Thymus (tissue), 11 donors: Measurements from ENCODE around the gene SLC1A3. TPM values are rescaled to one million over a fixed set of nuclear protein-coding genes. Genes with fewer than 3 reads are reported as not detected.
"Not testable (repeated sequence)": the region's sequence is repeated elsewhere in the genome, so short reads cannot be mapped to it uniquely, and the experiment has no call there.

Experiments used
- DNase-seq, 9 donors: peaks; one replicate each; pipeline ENCODE4 v3.0.0-alpha.2; 2013; ENCODE audit warnings: low spot score in 9 of 9, low read depth in 6 of 9, missing footprints in 1 of 9
- H3K27ac ChIP-seq, 2 donors: one replicate each; pipeline ENCODE4 v1.5.1; 2013; ENCODE audit warnings: control low read depth in 1 of 2, low read depth in 1 of 2, low read length in 1 of 2, mild to moderate bottlenecking in 1 of 2, moderate library complexity in 1 of 2
- H3K27me3 ChIP-seq, 2 donors: one replicate each; pipeline ENCODE4 v1.5.1; 2013; ENCODE audit warnings: low read length in 1 of 2; ENCODE audit not compliant: control insufficient read depth in 2 of 2, insufficient read depth in 1 of 2
- H3K36me3 ChIP-seq, 2 donors: one replicate each; pipeline ENCODE4 v1.5.1; 2013; ENCODE audit warnings: low read length in 1 of 2, mild to moderate bottlenecking in 1 of 2, moderate library complexity in 1 of 2; ENCODE audit not compliant: control insufficient read depth in 2 of 2, insufficient read depth in 2 of 2
- H3K4me1 ChIP-seq, 2 donors: one replicate each; pipeline ENCODE4 v1.5.1; 2013; ENCODE audit warnings: low read length in 2 of 2; ENCODE audit not compliant: control insufficient read depth in 2 of 2, insufficient read depth in 2 of 2
- H3K4me3 ChIP-seq, 2 donors: one replicate each; pipeline ENCODE4 v1.5.1; 2013; ENCODE audit warnings: low read length in 2 of 2, control low read depth in 1 of 2, mild to moderate bottlenecking in 1 of 2
- H3K9me3 ChIP-seq, 2 donors: one replicate each; pipeline ENCODE4 v1.5.1; 2013; ENCODE audit warnings: low read length in 1 of 2, mild to moderate bottlenecking in 1 of 2; ENCODE audit not compliant: control insufficient read depth in 2 of 2, insufficient read depth in 1 of 2
- WGBS: extraction: QIAGEN DNeasy Blood & Tissue Kit; methylation state at CpG from one replicate; pipeline ENCODE4 v1.1.7; 2013; 5-methylcytosine and 5-hydroxymethylcytosine counted together
- polyA plus RNA-seq: library from polyadenylated mRNA; stranded (reverse); fragments of 200-250 nt; gene quantifications from one replicate; pipeline ENCODE4 v1.2.3, GENCODE V29; 2013
- total RNA-seq: library from RNA; stranded (reverse); fragments of 120-200 nt; gene quantifications from one replicate; pipeline ENCODE4 v1.2.4, GENCODE V29; 2013
- donor health status: healthy.

Gene SLC1A3
- total and polyA plus RNA-seq, 2 donors = 2.6 to 11.8 TPM

- H3K4me1 ChIP-seq = no peaks in the 10 kb centered on the region
- no peaks in the 10 kb centered on the region for H3K27me3 ChIP-seq
- WGBS = 93% methylated on average over 2 of the region's 2 CpGs
- H3K4me3 ChIP-seq = no peak overlapping the region
- no peaks in the 10 kb centered on the region for H3K36me3 ChIP-seq
- no peak for DNase-seq
- H3K9me3 ChIP-seq = no peaks in the 10 kb centered on the region
- no peak overlapping the region for H3K27ac ChIP-seq
Observed at GRCh38 chr5:36576721-36577120, 29.7 kb upstream of the SLC1A3 start.

- not testable (repeated sequence) for H3K4me3 ChIP-seq, H3K27ac ChIP-seq, H3K27me3 ChIP-seq, H3K9me3 ChIP-seq, H3K4me1 ChIP-seq, H3K36me3 ChIP-seq, DNase-seq
Observed at GRCh38 chr5:36579858-36580257, 26.5 kb upstream of the SLC1A3 start.

GRCh38 chr5:36581070-36581469, 25.3 kb upstream of the SLC1A3 start:
- peak in 1 of 9 donors; percentile 45 for DNase-seq
- H3K9me3 ChIP-seq = no peaks in the 10 kb centered on the region
- H3K4me1 ChIP-seq = no peaks in the 10 kb centered on the region
- H3K4me3 ChIP-seq = no peak overlapping the region
- H3K27me3 ChIP-seq = no peaks in the 10 kb centered on the region
- H3K27ac ChIP-seq = no peak overlapping the region
- H3K36me3 ChIP-seq = no peaks in the 10 kb centered on the region
- 34% methylated on average over 3 of the region's 3 CpGs for WGBS

GRCh38 chr5:36584009-36584875, 22.2 kb upstream of the SLC1A3 start:
- DNase-seq = no peak
- 91% methylated on average over 10 of the region's 10 CpGs for WGBS

GRCh38 chr5:36585701-36586100, 20.7 kb upstream of the SLC1A3 start:
- Histone ChIP-seq H3K27me3 (no peaks in the 10 kb centered on the region), H3K4me3 (no peak overlapping the region), H3K9me3 (no peaks in the 10 kb centered on the region), H3K4me1 (no peaks in the 10 kb centered on the region), H3K36me3 (no peaks in the 10 kb centered on the region), H3K27ac (no peak overlapping the region)
- DNase-seq = peak in 1 of 9 donors; percentile 15
- WGBS = 12% methylated on average over 1 of the region's 1 CpG

More at GRCh38 chr5:36584009-36584875, 22.2 kb upstream of the SLC1A3 start:
- no peak overlapping the region for H3K27ac ChIP-seq
- no peaks in the 10 kb centered on the region for H3K36me3 ChIP-seq
- no peaks in the 10 kb centered on the region for H3K27me3 ChIP-seq
- no peaks in the 10 kb centered on the region for H3K9me3 ChIP-seq
- no peaks in the 10 kb centered on the region for H3K4me1 ChIP-seq
- no peak overlapping the region for H3K4me3 ChIP-seq

DNA sequence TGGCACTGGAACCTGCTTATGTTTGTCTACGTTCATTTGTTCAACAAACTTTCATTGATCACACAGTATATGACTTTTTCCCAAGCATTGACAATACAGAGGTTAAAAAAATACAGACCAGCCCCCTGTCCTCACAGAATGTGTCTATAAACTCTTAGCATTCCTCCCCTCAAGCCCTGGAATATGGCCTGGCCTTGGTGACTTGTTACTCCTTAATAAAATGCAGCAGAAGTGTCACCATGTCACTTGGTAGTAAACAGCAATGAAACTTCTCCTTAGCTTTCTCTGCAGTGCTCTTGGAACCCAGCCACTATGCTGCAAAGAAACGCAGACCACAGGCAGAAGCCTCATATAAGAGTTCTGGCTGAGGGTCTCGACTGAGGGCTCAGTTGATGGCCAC, 19.1 kb upstream of the SLC1A3 start:
- Histone ChIP-seq H3K27ac (no peak overlapping the region), H3K4me3 (no peak overlapping the region), H3K4me1 (no peaks in the 10 kb centered on the region), H3K9me3 (no peaks in the 10 kb centered on the region), H3K27me3 (no peaks in the 10 kb centered on the region), H3K36me3 (no peaks in the 10 kb centered on the region)
- WGBS = 91% methylated on average over 3 of the region's 3 CpGs
- no peak for DNase-seq

DNA sequence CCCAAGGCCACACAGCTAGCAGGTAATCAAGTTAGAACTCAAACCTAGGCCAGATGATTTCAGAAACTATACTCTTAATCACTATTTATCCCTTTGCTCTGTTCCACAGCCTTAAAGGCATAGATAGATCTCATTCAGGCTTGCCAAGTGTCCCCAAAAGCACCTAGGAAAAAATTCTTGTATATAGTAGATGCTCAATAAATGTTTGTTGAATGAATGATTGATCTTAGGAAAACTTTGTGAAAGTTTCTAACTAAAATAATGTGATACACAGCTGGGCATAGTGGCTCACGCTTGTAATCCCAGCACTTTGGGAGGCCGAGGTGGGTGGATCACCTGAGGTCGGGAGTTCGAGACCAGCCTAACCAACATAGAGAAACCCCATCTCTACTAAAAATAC, 16.7 kb upstream of the SLC1A3 start:
- WGBS = 97% methylated on average over 4 of the region's 4 CpGs
- H3K27ac ChIP-seq, H3K4me1 ChIP-seq, H3K4me3 ChIP-seq, H3K27me3 ChIP-seq, H3K9me3 ChIP-seq, DNase-seq, H3K36me3 ChIP-seq: not testable (repeated sequence)

DNA sequence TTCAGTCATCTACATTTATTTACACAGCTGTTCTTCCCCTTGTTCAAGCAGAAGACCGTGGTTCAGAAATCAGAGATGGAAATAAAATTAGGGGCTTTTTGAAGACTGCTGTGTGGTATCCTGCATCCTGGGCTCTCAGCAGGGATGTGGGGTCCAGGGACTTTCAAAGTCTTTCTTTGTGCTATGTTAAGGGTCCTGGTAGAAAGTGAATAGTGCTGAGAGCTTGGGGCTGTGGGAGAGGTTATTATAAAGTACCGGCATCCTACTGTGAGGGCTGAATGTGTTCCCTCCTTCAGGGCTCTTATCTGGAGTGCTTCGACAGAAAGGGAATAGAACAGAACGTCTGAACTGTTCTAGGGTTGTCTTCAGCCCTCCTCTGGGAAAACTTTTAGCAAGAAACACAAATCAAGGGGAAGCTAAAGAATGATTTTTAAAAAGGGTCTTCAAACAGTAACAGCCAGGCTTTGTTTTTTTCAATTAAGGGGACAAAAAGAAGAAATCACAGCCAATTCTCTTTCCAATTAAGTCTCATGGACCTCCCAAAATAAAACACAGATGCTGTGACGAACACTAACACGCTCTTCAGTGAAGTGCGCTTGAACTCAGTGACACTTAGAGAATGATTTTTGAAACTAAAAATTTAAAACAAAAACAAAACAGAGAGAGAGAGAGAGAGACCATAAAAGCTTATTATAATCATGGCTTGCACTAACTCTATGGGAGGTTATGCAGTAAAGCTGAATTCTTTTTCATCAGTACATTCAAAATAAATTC, 15.7 kb upstream of the SLC1A3 start:
- H3K36me3 ChIP-seq = no peaks in the 10 kb centered on the region
- H3K27ac ChIP-seq = no peak overlapping the region
- H3K27me3 ChIP-seq = no peaks in the 10 kb centered on the region
- no peak for DNase-seq
- H3K9me3 ChIP-seq = no peaks in the 10 kb centered on the region
- H3K4me3 ChIP-seq = no peak overlapping the region
- 93% methylated on average over 7 of the region's 7 CpGs for WGBS
- no peaks in the 10 kb centered on the region for H3K4me1 ChIP-seq

GRCh38 chr5:36593867-36594266, 12.5 kb upstream of the SLC1A3 start:
- H3K9me3 ChIP-seq = no peaks in the 10 kb centered on the region
- 48% methylated on average over 4 of the region's 4 CpGs for WGBS
- no peaks in the 10 kb centered on the region for H3K27me3 ChIP-seq
- no peaks in the 10 kb centered on the region for H3K36me3 ChIP-seq
- no peak overlapping the region for H3K27ac ChIP-seq
- H3K4me3 ChIP-seq = no peak overlapping the region
- DNase-seq = no peak
- no peaks in the 10 kb centered on the region for H3K4me1 ChIP-seq
